H9 (cell line): ENCODE results near the gene PLXNA4. TPM values are rescaled to one million over a fixed set of nuclear protein-coding genes. Genes with fewer than 3 reads are reported as not detected.

Source experiments
- DNase-seq: peaks from one replicate; pipeline ENCODE4 v3.0.0-alpha.2; 2017
- H2AFZ ChIP-seq: one replicate; pipeline ENCODE4 v1.6.1; 2013; ENCODE audit warnings: mild to moderate bottlenecking, low read length, control low read depth, moderate library complexity
- H2AK5ac ChIP-seq: 2 replicates; pipeline ENCODE4 v1.6.1; 2013; ENCODE audit warnings: low read length, control low read depth, mixed read lengths; ENCODE audit not compliant: insufficient read length
- H2BK120ac ChIP-seq: one replicate; pipeline ENCODE4 v1.6.1; 2013; ENCODE audit warnings: low read depth, mild to moderate bottlenecking, low read length, control low read depth, inconsistent platforms; ENCODE audit not compliant: poor library complexity, severe bottlenecking
- H2BK12ac ChIP-seq: 2 replicates; pipeline ENCODE4 v1.6.1; 2013; ENCODE audit warnings: low read length, control low read depth, mixed read lengths, low read depth; ENCODE audit not compliant: insufficient read length
- H2BK15ac ChIP-seq: 2 replicates; pipeline ENCODE4 v1.6.1; 2013; ENCODE audit warnings: low read depth, low read length, control low read depth
- H2BK20ac ChIP-seq: one replicate; pipeline ENCODE4 v1.6.1; 2013; ENCODE audit warnings: low read depth, mild to moderate bottlenecking, low read length, control low read depth, inconsistent platforms; ENCODE audit not compliant: poor library complexity, severe bottlenecking
- H2BK5ac ChIP-seq: 2 replicates; pipeline ENCODE4 v1.6.1; 2013; ENCODE audit warnings: low read length, control low read depth, mixed read lengths; ENCODE audit not compliant: insufficient read length
- H3K14ac ChIP-seq: 2 replicates; pipeline ENCODE4 v1.6.1; 2013; ENCODE audit warnings: low read length, control low read depth; ENCODE audit not compliant: insufficient read depth
- H3K18ac ChIP-seq: 2 replicates; pipeline ENCODE4 v1.6.1; 2013; ENCODE audit warnings: low read depth, mild to moderate bottlenecking, mixed read lengths, low read length, control low read depth; ENCODE audit not compliant: insufficient read length
- H3K23ac ChIP-seq: 2 replicates; pipeline ENCODE4 v1.6.1; 2013; ENCODE audit warnings: low read length, control low read depth, mixed read lengths, low read depth; ENCODE audit not compliant: insufficient read length
- H3K23me2 ChIP-seq: 2 replicates; pipeline ENCODE4 v1.6.1; 2013; ENCODE audit warnings: low read depth, mild to moderate bottlenecking, mixed read lengths, low read length, control low read depth; ENCODE audit not compliant: insufficient read length, poor library complexity, severe bottlenecking
- H3K27ac ChIP-seq: 2 replicates; pipeline ENCODE4 v1.5.1; 2013; ENCODE audit warnings: low read length, control low read depth, mixed read lengths, low read depth; ENCODE audit not compliant: insufficient read length
- H3K27me3 ChIP-seq: 2 replicates; pipeline ENCODE4 v1.6.1; 2013; ENCODE audit warnings: low read length, control low read depth, inconsistent platforms; ENCODE audit not compliant: insufficient read depth
- H3K4ac ChIP-seq: 2 replicates; pipeline ENCODE4 v1.6.1; 2013; ENCODE audit warnings: low read depth, mild to moderate bottlenecking, control low read depth, inconsistent platforms, low read length, moderate library complexity
- H3K4me1 ChIP-seq: 2 replicates; pipeline ENCODE4 v1.6.1; 2013; ENCODE audit warnings: low read length, control low read depth, inconsistent platforms; ENCODE audit not compliant: insufficient read depth
- H3K4me2 ChIP-seq: 2 replicates; pipeline ENCODE4 v1.6.1; 2013; ENCODE audit warnings: low read length, control low read depth, mixed read lengths; ENCODE audit not compliant: insufficient read length, insufficient read depth
- H3K56ac ChIP-seq: 2 replicates; pipeline ENCODE4 v1.6.1; 2013; ENCODE audit warnings: low read depth, mild to moderate bottlenecking, mixed read lengths, low read length, control low read depth; ENCODE audit not compliant: insufficient read length
- H3K79me1 ChIP-seq: 2 replicates; pipeline ENCODE4 v1.6.1; 2013; ENCODE audit warnings: low read depth, mild to moderate bottlenecking, moderate library complexity, low read length, control low read depth, inconsistent platforms; ENCODE audit not compliant: insufficient read depth, poor library complexity, severe bottlenecking
- H3K79me2 ChIP-seq: 2 replicates; pipeline ENCODE4 v1.6.1; 2013; ENCODE audit warnings: low read length, control low read depth, inconsistent platforms; ENCODE audit not compliant: insufficient read depth
- H3K9ac ChIP-seq: 2 replicates; pipeline ENCODE4 v1.6.1; 2013; ENCODE audit warnings: low read length, control low read depth, mixed read lengths; ENCODE audit not compliant: insufficient read length; ENCODE audit errors: extremely low read depth
- H3K9me3 ChIP-seq: one replicate; pipeline ENCODE4 v1.6.1; 2013; ENCODE audit warnings: low read depth, low read length, inconsistent platforms; ENCODE audit not compliant: control insufficient read depth
- H3T11ph ChIP-seq: one replicate; pipeline ENCODE4 v1.6.1; 2013; ENCODE audit warnings: mild to moderate bottlenecking, low read length, control low read depth, inconsistent platforms
- H4K20me1 ChIP-seq: one replicate; pipeline ENCODE4 v1.6.1; 2013; ENCODE audit not compliant: control insufficient read depth, insufficient read length, insufficient read depth
- H4K5ac ChIP-seq: 2 replicates; pipeline ENCODE4 v1.6.1; 2013; ENCODE audit warnings: low read depth, mild to moderate bottlenecking, mixed read lengths, low read length, control low read depth; ENCODE audit not compliant: insufficient read length
- H4K8ac ChIP-seq: replicated peaks from 2 replicates; pipeline ENCODE4 v1.6.1; 2013; ENCODE audit warnings: low read length, control low read depth, mixed read lengths, low read depth; ENCODE audit not compliant: insufficient read length
- H4K91ac ChIP-seq: 2 replicates; pipeline ENCODE4 v1.6.1; 2013; ENCODE audit warnings: low read depth, mild to moderate bottlenecking, moderate library complexity, mixed read lengths, low read length, control low read depth; ENCODE audit not compliant: insufficient read length
- H3K27ac Mint-ChIP-seq, 3 experiments: 2 replicates in 2 of 3; 3 replicates in 1 of 3; pipeline ENCODE4 v1.8.0; 2020 to 2021; ENCODE audit warnings: mixed read lengths in 3 of 3, mild to moderate bottlenecking in 1 of 3, moderate library complexity in 1 of 3
- H3K27me3 Mint-ChIP-seq: 2 replicates; pipeline ENCODE4 v1.8.0; 2021; ENCODE audit warnings: low read depth, mild to moderate bottlenecking, moderate library complexity, mixed read lengths
- H3K36me3 Mint-ChIP-seq, 3 experiments: 2 replicates in 2 of 3; 3 replicates in 1 of 3; pipeline ENCODE4 v1.8.0; 2020 to 2021; ENCODE audit warnings: low read depth in 3 of 3, mixed read lengths in 3 of 3; ENCODE audit not compliant: insufficient read depth in 1 of 3
- H3K4me1 Mint-ChIP-seq, 2 experiments: 2 replicates each; pipeline ENCODE4 v1.8.0; 2020; ENCODE audit warnings: mixed read lengths in 2 of 2
- H3K4me3 Mint-ChIP-seq, 2 experiments: 2 replicates in 1 of 2; 3 replicates in 1 of 2; pipeline ENCODE4 v1.8.0; 2020 to 2021; ENCODE audit warnings: mild to moderate bottlenecking in 2 of 2, mixed read lengths in 2 of 2, moderate library complexity in 1 of 2
- H3K9me3 Mint-ChIP-seq, 2 experiments: 2 replicates in 1 of 2; 3 replicates in 1 of 2; pipeline ENCODE4 v1.8.0; 2020; ENCODE audit warnings: mild to moderate bottlenecking in 2 of 2, mixed read lengths in 2 of 2, moderate library complexity in 1 of 2
- WGBS: extraction: QIAGEN DNeasy Blood & Tissue Kit; methylation state at CpG from one replicate; pipeline ENCODE4 v1.1.7; 2013; ENCODE audit warnings: missing lambda C conversion rate, low lambda C conversion rate, mixed read lengths; ENCODE audit not compliant: insufficient read length; ENCODE audit errors: extremely low coverage; 5-methylcytosine and 5-hydroxymethylcytosine counted together
- total RNA-seq: library from RNA; stranded (reverse); gene quantifications from 2 replicates; pipeline ENCODE4 v1.2.1, GENCODE V29; 2021
- TF ChIP-seq, protein P1 (sequence below): fragments of 200-600 bp; sonication (generic); conservative IDR thresholded peaks from 3 replicates; pipeline ENCODE4 v1.8.0; 2021; ENCODE audit warnings: antibody characterized with exemption, mild to moderate bottlenecking

The PLXNA4 gene
- total RNA-seq, 1 experiment from 2014 or later: 0.35 TPM

DNA sequence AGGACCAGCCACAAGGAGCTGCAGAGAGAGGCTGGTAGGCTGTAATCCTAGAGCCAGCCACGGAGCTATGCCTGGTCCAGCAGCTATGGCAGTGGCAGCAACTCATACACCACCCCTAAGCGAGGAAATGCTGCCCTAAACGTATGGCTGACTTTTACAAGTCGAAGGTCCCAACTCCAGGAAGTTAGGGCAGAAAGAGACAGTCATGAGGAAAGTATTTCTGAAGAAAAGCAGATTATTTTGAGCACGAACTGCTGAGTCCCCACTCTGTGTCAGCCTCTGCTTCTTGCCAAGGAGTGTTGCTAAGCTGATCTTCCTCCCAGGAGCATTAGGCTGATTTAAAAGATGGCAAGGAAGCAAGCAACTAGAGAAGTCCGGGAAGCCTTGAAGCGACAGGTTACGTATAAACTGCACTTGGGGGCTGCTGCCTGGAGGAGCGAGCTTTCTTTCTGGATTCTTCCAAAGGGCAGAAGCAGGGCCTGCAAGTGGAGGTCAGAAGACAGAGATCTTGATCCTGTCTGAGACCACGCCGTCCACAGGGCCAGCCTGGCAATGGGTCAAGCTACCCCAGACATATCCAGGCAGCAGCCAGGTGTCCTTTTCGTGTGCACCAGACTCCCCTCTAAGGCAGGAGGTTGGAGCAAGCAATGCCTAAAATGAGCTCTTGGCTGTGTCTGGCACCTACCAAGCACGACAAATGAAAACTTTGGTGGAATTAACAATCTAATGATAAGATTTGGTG, 39.4 kb downstream of the PLXNA4 start:
- Histone ChIP-seq H4K20me1 (no peaks in the 10 kb centered on the region), H2AFZ (no peak overlapping the region), H3K27me3 (no peaks in the 10 kb centered on the region; the same call in 1 of the 2 replicates), H3K9me3 (no peaks in the 10 kb centered on the region), H3K56ac (no peak overlapping the region), H4K5ac (no peak overlapping the region), H3T11ph (no peak overlapping the region), H3K79me2 (no peaks in the 10 kb centered on the region), H2BK120ac (no peak overlapping the region), H3K4me2 (no peak overlapping the region), H3K4me1 (peaks cover 3% of the 10 kb centered on the region; the same call in 1 of the 2 replicates), H3K18ac (no peak overlapping the region), H4K91ac (no peak overlapping the region), H4K8ac (no peak overlapping the region), H2AK5ac (no peak overlapping the region), H3K27ac (no peak overlapping the region), H2BK12ac (no peak overlapping the region), H3K14ac (no peak overlapping the region; the same call in 1 of the 2 replicates), H3K23ac (no peak overlapping the region), H3K9ac (no peak overlapping the region), H3K4ac (no peak overlapping the region), H2BK20ac (no peak overlapping the region), H2BK15ac (no peak overlapping the region), H3K79me1 (no peaks in the 10 kb centered on the region), H3K23me2 (no peaks in the 10 kb centered on the region), H2BK5ac (no peak overlapping the region)
- Mint-ChIP-seq H3K9me3 (no peaks in the 10 kb centered on the region; a peak in 1 of 5 replicates), H3K27ac (no peak overlapping the region), H3K27me3 (peaks cover 35% of the 10 kb centered on the region), H3K4me3 (no peak overlapping the region), H3K36me3 (peaks cover 0 to 2% (median 0%) of the 10 kb centered on the region in 3 experiments; a peak in 2 of 7 replicates), H3K4me1 (peaks cover 38 to 43% of the 10 kb centered on the region in 2 experiments)
- no CpG with 5 or more reads among the region's 13 CpGs for WGBS
- no peak for DNase-seq
- TF ChIP-seq, protein P1, sequence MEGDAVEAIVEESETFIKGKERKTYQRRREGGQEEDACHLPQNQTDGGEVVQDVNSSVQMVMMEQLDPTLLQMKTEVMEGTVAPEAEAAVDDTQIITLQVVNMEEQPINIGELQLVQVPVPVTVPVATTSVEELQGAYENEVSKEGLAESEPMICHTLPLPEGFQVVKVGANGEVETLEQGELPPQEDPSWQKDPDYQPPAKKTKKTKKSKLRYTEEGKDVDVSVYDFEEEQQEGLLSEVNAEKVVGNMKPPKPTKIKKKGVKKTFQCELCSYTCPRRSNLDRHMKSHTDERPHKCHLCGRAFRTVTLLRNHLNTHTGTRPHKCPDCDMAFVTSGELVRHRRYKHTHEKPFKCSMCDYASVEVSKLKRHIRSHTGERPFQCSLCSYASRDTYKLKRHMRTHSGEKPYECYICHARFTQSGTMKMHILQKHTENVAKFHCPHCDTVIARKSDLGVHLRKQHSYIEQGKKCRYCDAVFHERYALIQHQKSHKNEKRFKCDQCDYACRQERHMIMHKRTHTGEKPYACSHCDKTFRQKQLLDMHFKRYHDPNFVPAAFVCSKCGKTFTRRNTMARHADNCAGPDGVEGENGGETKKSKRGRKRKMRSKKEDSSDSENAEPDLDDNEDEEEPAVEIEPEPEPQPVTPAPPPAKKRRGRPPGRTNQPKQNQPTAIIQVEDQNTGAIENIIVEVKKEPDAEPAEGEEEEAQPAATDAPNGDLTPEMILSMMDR: no peak
